Measurements from ENCODE around the gene THYN1.

The THYN1 gene

GRCh38 chr11:134224710-134225664 is 28.2 kb downstream of the THYN1 start:
- in situ Hi-C loops (cut with MboI; ENCODE audit: low sequenced_read_pairs) = no loop called here

DNA sequence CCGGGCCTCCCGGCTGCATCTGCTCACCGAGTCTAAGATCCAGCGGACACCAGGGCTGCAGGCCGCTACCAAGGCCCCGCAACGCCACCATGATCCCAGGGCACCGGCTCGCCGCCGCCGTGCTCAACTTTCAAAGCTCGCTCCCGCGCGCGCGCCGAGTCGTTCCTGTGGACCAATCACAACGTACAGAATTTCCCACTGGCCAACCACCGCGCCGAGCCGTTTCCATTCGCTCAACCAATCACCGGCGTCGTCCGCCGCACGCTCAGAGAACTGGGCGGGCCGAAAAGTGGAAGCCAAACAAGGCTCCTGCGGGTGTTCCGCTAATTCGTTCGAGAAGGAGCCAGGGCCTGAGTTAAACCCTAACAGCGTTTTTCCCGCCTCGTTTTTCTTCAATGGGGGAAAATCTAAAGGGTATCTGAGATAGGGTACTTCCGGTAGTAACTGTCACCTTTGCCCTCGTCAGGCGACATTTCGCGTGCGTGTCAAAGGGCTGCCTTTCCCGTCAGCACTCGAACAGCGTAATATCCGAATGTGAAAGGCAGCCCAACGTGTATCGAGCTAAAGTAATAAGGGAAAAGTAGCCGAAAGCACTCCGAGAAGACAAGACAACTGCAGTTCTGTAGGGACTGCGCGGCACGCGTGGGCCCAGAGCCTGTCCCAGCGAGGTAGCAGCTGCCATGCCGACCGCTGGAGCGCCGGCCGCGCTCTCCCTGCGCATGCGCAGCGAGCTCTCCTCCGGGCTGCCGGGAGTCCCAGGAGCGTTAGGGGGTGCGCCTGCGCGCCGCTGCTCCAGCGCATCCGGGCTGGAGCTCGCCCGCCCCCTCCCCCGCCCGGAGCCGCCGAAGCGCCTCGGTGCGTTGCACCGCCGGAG is 29.1 kb downstream of the THYN1 start, which contains the start of the genes NCAPD3 and VPS26B:
Gene NCAPD3, minus strand, starts transcription at position 132 of the 874 bp plus-strand sequence. Its CDS starts 41 bp downstream, at position 91.
Gene VPS26B, plus strand, starts transcription at position 836 of the 874 bp plus-strand sequence. CDS start 452 bp downstream, outside the sequence.
- in situ Hi-C loops (cut with MboI; ENCODE audit: low sequenced_read_pairs) = no loop called here

GRCh38 chr11:134223121-134223520 is 30.0 kb downstream of the THYN1 start:
- in situ Hi-C loops (cut with MboI; ENCODE audit: low sequenced_read_pairs) = no loop called here

GRCh38 chr11:134216816-134217215 is 36.3 kb downstream of the THYN1 start:
- in situ Hi-C loops (cut with MboI; ENCODE audit: low sequenced_read_pairs) = no loop called here

DNA sequence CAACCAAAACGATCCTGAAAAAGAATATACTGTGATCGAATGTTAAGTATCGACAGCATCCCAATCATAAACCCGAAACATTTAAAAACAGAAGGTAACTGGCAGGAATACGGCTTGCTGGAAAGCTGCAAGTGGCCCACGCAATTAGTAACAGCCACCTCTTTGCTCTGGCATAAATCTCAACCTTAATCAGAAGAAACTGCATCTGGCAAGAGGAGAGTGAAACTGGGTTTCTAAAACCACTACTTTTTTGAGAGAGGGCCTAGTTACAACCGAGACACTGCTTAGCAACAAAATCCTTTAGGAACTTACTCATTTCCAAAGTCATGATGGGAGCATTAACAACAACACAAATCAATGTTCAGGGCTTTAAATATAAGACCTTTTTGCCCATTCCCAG is 37.3 kb downstream of the THYN1 start:
- in situ Hi-C loops (cut with MboI; ENCODE audit: low sequenced_read_pairs) = no loop called here

DNA sequence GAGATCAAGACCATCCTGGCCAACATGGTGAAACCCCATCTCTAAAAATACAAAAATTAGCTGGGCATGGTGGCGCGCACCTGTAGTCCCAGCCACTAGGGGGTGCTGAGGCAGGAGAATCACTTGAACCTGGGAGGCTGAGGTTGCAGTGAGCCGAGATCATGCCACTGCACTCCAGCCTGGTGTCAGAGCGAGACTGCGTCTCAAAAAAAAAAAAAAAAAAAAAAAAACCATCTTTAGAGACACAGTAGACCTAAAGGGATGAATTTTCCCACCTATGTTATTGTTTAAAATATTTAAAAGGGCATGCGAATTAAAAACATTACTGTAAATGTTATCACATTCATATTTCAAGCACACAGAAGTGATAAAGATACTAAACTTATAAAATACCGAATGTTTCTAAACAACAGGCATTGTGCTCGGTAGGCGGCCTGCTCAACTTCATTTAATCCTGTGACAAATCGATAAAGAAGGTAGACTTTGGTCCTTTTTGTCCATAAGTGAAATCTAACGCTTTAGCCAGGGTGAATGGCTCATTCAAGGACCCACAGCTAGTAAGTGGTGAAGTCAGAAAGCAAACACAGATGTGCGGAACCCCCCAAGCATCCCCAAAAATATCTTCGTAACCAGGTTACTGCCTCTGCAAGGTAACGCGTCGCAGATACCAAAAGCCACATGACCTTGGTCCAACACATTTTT is 45.5 kb downstream of the THYN1 start:
- in situ Hi-C loops (cut with MboI; ENCODE audit: low sequenced_read_pairs) = no loop called here

DNA sequence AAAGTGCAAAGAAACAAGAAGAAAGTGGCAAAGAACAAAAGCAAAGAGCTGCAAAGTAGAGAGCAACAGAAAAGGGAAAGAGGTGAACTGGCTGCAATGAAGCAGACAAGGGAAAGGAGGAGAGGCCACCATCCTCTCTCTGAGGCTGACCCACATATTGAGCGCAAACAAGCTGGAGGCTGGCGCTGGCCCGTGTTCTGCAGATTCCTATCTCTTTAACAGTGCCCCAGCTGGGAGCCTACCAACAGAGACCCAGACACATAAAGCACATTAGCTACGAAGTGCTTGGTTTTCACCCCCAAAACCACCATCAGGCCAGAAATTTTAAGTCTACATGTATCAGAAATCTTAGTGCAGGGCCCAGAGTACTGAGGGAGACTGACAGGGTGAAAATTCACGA is 47.0 kb downstream of the THYN1 start:
- in situ Hi-C loops (cut with MboI; ENCODE audit: low sequenced_read_pairs) = no loop called here

DNA sequence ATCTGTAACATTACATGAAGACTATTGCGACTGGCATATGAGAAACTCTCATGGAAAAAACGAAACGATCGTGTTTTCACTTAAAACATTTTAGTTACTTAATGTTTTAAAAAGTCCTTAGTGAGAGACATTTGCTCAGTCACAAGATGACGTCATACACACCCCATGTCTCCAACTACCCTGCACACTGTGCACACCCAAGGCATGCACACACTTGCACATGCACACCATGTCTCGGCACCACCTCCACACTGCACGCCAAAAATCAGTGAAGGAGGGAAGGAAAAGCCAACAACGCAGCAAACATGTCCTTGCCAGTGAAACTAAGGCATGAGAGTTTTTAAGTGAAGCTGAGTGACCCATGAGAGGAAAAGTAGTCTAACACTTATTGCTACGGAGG is 47.4 kb downstream of the THYN1 start:
- in situ Hi-C loops (cut with MboI; ENCODE audit: low sequenced_read_pairs) = no loop called here

- in situ Hi-C loops (cut with MboI; ENCODE audit: low sequenced_read_pairs) = no loop called here
Measured at GRCh38 chr11:134202661-134203060, 50.5 kb downstream of the THYN1 start.

- in situ Hi-C loops (cut with MboI; ENCODE audit: low sequenced_read_pairs) = no loop called here
Measured at GRCh38 chr11:134200688-134201087, 52.5 kb downstream of the THYN1 start.

- in situ Hi-C loops (cut with MboI; ENCODE audit: low sequenced_read_pairs) = no loop called here
Measured at GRCh38 chr11:134199531-134199930, 53.6 kb downstream of the THYN1 start.

Data from HL-60/S4 (cell line).